Colon (tissue), 2 donors: Measurements from ENCODE around the gene EEIG1.

Source experiments
- FAIRE-seq: peaks from 2 replicates; lab custom pipeline; 2012; peaks lifted over from hg19 to GRCh38; lab: Jason Lieb, UNC
- donor health status: control.
- donor health status: control.

EEIG1 gene

DNA sequence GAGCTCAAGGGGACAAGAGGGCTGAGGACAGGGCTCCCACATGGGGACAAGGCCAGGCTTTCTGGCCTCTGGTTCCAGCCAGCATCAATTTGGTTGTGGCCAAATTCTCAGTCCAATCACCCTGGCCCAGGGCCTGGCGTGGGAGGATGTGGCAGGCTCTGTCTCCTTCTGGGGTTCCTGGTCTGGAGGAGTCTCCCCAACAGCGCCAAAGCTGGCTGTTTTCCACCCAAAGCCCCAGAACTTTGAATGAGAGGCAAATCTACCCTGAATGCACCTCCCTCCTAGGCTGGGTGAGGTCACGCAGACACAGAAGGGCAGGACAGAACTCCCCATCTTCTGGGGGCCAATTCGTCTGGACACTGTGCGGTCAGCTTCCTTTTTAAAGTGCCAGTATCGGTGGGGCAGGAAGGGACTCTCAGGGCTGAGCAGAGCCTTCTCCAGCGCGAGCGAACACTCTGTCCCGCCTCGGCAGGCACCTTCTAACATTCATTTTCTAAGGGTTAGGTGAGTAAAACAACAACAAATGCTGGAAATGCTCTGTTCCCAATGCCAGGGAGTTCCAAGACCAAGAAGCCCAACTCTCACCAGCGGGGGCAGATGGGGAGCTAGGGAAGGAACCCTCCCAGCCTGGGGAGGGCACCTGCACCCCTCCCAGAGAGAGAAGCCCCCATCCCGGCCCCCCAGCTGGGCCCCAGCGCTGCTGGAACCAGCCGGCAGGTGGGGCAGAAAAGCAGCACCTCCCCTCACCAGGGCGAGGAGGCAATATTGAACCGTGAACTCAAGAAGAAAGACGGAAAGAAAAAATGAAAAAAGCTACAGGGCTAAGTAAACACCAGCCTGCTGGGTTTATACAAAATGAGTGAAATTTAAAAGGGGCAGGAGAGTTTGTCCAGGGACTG is 39.5 kb downstream of the EEIG1 start:
- no peak for FAIRE-seq

DNA sequence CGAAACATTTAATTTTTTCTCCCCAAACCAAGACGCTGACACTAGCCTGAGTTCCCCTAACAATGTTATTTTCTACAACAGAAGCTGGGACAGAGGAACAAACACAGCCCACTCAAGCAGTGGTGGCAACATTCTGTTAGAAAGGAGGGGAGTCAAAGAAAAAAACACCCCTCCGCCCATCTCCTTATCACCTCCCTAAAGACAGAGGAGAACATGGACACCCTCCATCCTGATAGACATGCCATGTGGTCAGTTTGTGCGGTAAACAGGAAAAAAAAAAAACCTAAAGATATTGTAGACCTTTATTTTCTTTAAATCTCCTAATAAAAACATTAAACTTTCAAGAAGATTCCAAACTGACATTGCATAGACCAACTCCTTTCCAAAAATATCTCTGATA is 40.2 kb downstream of the EEIG1 start:
- FAIRE-seq: no peak

GRCh38 chr9:127938298-127938690 is 42.5 kb downstream of the EEIG1 start:
- no peak for FAIRE-seq

DNA sequence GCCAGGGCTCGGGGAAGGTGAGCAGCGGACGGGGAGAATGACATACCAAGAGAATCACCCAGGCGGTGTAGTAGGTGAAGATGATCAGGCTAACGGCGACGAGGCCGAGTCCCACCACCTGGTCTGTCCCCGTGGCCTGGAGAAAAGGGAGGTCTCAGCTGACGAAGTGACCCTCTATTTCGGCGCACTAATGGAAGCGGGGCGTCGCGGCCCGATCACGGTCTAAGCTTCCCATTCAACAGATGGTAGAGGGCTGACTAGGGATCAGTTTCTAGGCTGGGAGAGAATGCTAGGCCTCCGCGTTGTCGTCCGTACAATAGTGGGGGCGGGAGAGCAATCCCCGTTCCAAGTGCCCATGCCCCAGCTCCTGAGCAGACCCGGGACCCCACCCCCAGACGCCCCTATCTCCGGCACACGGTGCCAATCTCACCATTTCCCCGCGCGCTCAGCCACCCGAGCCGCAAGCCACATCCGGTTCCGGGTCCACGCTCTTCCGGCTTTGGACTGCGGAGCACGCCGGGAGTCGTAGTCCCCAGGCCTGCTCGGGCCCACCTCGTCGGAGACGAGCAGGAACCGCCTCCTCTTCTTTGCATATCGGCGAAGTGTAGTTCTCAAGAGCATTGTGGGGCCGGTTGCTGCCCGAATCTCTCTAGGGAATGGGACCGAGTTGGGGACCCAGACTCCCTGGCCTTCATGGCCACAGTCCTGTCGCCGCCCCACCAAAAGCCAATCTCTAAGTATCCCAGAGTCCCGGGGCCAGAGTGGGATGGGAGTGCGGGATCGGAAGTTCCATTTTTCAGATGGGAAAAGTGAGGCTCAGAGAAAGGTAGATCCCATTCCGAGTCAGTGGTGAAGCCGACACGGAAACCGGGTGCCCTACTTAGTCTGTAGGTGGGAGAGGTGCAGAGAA is 43.1 kb downstream of the EEIG1 start, which contains the start of gene DPM2:
TSS of gene DPM2 (minus strand) at position 467 of the 910 bp plus-strand sequence. CDS start at position 433, 34 bp downstream.
- FAIRE-seq: no peak

- no peak for FAIRE-seq
Measured at GRCh38 chr9:127937056-127937387, 43.8 kb downstream of the EEIG1 start.

GRCh38 chr9:127936347-127936852 is 44.4 kb downstream of the EEIG1 start:
- FAIRE-seq: no peak

- no peak for FAIRE-seq
Measured at GRCh38 chr9:127935765-127936221, 45.0 kb downstream of the EEIG1 start.

- no peak for FAIRE-seq
Measured at GRCh38 chr9:127934986-127935385, 45.8 kb downstream of the EEIG1 start.

DNA sequence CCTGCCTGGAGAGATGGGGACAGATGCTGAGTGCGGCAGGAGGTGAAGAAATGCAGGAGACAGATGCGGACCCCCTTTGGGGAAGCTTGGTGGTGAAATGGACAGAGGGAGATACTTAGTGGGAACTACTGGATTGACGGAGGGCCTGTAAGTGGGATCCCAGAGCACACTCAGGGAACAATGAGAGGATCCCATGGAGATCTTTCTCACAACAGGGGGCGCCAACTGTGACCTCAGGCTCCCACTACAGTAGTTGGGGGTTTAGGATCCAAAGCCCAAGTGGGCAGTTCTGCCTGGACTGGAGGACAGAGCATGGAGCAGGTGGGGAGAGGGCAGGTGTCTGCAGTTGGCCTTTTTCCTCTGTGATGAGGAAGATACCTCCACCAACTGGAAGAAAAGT is 46.5 kb downstream of the EEIG1 start:
- no peak for FAIRE-seq

- FAIRE-seq: no peak
Measured at GRCh38 chr9:127931092-127931881, 49.5 kb downstream of the EEIG1 start.
